Measurements from ENCODE around the gene DOCK1. TPM values are rescaled to one million over a fixed set of nuclear protein-coding genes. Genes with fewer than 3 reads are reported as not detected.
A peak's percentile ranks its signal among the peaks of the same experiment; 100 is the strongest.

DOCK1 gene
- total RNA-seq, 1 donor from 2014 or later: 108 TPM

DNA sequence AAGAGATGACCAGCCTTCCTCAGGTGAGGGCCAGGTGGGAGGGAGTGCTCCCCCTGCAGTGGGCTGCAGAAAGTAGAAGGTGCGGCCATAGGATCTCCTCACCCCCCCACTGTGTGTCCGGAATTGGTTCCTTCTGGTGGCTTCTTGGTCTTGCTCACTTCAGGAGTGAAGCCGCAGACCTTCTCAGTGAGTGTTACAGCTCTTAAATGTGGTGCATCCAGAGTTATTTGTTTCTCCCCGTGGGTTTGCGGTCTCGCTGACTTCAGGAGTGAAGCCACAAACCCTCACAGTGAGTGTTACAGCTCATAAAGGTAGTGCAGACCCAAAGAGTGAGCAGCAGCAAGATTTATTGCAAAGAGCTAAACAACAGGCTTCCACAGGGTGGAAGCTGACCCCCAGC is 553.6 kb downstream of the DOCK1 start:
- no peak for DNase-seq (ENCODE audit: low read depth)

DNA sequence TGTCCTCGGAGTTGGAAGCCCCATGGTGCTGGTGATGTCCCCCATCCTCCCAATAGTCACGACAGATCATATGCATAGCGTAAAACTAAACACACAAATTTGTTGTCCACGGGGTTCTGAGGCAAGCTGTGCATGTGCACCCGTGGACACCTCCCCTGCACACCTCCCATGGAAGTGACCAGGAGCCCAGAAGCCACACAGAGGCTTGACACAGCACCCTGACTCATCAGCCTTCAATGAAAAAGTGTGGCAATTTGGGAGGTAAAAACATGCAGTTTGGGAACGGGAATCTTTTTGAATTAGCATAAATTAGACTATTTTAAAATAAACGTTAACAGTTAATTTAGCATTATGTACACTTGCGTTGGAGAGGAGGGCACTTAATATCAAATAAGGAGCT is 554.7 kb downstream of the DOCK1 start:
- no peak for DNase-seq (ENCODE audit: low read depth)

DNA sequence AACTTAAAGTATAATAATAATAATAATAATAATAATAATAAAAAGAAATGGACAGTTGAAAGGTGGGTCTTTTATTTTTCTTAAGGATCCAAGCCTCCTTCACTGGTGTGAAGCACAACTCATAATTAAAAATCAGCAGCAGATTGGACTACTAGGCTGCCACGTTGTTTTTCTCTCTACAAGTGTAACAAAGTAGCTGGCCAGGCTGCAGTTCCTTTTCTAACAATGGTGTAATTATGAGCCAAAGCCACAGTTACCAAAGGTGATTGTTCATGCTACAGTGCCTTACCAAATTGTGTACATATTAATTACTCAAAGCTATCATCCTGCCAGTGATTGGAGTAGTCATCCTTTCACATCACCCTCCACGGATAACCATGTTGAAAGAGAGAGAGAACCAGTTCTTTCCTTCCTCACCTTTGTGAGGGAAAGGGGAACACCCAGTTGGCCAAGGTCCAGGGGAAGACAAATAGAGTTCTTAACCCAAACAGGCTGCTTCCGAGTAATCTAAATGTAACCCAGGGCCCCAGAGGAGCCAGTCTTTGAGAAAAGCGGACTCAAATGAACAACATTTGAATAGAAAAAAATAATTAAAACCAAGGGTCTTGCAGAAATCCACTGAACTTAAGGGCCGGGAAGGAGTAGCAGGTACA is 557.5 kb downstream of the DOCK1 start:
- peak; percentile 4 for DNase-seq (ENCODE audit: low read depth)

DNA sequence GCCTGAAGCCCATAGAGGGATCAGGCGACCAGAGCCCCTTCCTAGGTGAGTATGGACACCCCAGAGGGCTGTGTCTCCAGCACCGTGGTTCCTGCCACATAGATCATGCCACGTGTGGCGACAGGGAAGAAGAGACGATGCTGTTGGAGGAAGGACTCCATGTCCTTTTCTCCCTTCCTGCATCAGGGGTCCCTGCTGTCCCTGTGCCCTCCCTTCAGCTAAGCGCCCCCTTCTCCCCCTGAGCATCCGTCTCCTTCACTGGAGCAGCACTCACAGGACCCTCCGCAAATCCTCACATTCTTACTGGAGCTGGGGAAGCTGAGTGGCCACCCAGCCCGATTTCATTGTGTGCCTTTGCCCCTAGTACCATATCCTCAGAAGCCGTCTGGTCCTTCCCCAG is 558.3 kb downstream of the DOCK1 start:
- no peak for DNase-seq (ENCODE audit: low read depth)

DNA sequence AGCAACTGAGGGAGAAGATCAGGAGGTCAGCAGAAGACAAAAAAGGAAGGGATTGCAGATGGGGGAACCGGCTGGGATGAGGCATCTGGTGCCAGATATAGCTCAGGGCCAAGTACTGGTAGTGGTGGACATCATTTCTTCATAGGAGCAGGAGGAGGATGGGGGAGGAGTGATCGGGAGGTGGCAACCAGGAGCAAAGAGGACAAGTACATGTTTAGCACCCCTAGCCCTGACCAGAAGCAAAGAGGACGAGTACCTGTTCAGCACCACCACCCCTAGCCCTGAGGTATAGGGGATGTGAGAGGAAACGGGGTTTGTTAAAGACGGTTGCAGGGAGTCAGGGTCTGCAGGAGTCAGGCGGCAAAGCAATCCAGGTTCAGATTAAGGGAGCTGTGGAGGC is 559.3 kb downstream of the DOCK1 start:
- DNase-seq (ENCODE audit: low read depth): no peak

DNA sequence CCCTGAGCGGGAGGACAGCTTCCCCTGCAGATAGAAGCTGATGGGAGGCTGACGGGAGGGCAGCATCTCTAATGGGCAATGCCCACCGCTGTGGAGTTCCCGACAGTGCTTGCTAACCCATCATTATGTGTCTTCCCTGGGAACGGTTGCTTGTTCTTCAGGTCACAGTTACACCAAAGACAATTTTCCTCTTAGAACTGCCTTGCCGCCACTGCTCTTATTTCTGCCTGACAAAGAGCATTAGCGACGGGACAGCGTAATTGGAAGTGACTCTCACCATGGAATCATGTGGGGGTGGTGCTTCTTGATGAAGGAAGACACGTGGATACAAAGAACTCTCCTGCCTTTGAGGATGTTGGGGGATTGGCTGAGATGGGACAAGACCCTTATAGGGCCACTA is 562.6 kb downstream of the DOCK1 start:
- no peak for DNase-seq (ENCODE audit: low read depth)

DNA sequence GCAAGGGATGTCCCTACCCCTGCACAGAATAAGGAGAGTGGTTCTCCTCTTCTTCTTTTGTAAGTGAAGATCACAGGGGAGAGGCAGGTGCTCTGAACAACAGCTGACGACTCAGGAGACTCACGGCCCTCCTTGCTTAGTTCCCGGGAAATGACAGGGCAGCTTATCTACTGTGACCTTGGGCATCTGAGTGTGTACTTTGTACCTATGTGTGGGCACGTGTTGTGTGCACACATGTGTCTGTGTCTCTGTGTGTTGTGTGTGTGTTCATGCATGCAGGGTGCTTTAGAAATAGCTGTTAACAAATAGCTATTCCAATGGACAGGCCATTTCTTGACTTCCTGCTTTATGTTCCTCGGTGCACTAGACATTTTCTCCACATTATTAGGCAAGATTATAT is 563.4 kb downstream of the DOCK1 start:
- no peak for DNase-seq (ENCODE audit: low read depth)

DNA sequence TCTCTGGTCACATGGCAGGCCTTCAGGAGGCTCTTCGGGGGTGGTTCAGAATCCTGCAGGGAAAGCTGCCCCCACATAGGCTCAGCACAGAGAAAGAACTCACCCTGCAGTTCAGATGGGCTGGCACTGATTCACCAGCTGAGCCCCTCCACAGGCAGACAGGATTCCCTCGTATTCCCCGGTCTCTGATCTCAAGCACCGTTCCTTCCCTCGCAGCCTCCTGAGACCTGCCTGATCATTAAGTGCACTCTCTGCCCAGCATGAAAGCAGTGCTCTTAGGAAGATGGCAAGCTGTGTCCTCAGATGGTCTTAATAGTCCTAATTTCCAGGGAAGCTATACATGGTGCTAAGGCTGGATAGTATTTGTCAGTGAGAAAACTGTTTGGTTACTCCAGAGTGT is 565.7 kb downstream of the DOCK1 start:
- no peak for DNase-seq (ENCODE audit: low read depth)

DNA sequence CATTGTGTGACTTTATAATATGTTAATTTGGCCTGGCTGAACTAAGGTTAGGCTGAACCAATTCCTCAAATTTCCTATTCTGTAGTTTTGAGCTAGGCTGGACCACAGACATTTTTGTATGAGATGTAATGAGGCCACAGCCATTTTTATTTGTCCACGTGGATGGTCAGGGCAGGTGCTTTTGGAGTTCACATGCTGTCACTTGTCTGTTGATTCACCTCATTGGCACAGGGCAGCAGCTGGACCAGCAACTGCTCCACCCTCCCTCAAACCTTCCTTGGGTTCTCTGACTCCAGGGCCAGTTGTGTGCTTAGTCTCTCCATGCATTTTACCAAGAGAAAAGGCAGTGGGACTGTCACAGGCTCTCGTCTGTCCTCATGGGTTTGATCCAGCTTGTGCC is 567.7 kb downstream of the DOCK1 start:
- no peak for DNase-seq (ENCODE audit: low read depth)

DNA sequence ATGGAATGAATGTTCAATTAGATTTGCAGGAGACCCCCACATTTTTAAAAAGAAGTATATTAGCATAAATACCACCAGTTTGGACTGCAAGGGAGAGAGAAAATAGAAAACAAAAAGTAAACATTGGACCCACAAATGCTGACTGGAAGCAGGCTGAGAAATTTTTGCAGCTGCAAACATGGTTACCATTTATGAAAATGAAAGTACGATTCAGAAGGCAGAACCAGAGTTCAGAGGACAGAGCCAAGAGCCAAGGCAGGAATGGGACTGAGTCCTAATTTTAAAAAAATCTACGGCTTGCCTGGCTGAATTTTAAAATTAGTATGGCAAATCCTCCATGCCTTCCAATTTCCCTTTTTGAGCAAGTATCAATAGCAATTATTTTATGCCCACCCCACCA is 569.3 kb downstream of the DOCK1 start:
- DNase-seq (ENCODE audit: low read depth): no peak

DNA sequence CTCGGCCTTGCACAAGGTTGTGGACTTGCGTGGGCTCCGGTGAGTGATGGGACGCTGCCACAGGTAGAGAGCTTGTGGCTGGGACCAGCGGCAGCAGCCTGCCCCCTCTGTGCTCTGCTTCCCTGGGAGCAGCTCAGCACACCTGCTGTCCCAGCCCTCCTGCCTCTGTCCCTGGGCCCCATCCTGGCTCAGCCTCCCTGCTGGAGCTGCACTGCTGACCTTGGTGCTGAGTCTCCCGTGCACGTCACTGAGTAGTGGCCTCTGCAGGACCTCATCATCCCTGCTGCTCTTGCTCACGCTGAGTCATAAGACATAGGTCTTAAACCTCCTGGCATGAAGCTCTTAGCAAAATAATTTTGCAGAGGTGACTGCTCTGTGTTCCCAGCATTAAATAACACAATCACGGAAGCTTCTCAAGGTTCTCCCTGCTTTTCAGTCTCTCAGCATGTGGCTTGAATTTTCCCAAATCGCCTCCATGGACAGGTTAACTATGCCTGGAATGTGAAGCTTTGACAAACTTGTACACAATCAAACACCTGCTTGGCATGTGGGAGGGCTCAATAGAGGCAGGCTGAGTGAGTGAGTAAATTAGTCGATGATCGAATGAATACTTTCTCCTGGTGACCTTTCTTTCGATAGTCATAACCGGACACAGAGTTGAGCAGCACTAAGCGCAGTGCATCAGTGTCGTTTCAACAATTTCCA is 580.1 kb downstream of the DOCK1 start:
- DNase-seq (ENCODE audit: low read depth): peak; percentile 76

DNA sequence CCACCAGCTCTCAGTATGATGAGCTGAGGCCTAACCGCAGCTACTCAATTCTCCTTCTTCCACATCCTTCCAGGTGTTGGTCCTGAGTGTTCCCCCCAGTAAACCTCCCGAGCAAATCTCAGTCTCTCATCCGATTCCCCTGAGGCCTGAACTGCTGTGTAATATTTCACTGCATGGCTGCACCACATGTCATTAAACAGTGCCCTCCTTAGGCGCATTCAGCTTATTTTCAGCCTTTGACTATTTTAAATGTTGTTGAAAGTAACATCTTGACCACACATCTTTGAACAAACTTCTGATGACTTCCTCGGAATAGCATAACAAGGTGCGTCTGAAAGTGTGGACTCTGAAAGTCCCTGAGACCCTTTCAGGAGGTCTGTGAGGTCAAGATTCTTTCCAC is 581.1 kb downstream of the DOCK1 start:
- no peak for DNase-seq (ENCODE audit: low read depth)

DNA sequence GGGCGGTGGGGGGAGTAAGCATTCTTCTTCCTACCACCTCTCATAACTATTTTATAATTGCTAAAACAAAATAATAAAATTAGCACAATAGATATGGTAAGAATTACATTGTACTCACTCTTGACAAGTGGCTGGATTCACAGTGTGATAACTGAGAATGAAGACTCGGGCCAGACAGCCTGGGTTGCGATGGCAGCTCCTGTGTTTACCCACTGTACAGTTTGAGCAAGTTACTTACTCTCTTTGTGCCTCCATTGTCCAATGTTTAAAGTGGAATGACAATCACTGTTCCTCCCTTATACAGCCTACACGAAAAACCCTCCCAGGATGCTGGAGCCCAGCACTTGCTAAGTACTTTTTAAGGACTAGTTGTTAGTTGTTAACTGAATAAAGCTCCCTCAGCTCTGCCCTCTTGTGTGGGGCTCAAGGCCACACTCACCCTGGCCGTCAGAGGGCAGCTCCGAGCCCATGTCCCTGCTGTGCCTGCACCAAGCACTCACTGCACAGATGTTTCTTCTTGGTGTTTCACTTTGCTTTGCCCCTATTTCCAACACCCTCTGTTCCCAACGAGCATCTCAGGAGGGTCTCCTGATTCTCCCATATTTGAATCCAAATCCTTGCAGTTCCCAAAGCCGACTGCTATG is 587.5 kb downstream of the DOCK1 start:
- DNase-seq (ENCODE audit: low read depth): no peak

DNA sequence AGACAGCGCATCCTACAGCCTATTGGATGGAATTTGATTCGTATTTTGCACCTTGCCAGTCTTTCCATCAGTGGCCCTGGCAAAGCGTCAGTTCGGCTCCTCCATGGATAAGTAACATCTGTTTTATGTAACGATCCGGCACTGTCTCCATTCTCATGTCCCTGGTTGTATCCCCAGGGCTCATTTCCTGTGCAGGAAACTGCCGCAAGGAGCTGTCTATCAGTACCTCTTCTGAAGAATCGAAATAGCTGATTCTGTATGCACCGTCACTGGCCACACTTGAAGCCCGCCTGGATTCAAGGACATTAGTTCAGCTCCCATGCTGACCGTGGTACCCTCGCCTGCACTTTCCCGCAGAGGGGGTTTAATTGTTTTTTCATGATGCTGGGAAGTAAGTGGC is 590.8 kb downstream of the DOCK1 start:
- DNase-seq (ENCODE audit: low read depth): no peak

DNA sequence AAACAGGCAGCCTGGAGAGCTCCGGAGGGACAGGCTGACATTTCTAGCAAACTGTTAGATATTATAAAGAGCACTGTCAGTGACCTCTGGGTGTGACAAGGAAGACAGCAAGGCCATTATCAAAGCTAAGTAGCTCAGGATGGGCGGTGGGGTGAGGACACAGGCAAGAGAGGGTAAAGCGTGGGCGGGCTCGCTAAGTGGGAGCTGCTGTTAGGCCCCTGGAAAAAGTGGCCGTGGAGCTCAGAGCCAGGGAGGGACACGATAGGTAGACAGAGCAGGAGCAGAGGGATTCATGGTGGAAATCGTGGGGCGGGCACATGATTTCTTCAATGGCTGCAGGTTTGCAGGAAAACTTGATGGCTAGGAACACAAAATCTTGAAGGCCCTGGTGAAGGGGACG is 592.5 kb downstream of the DOCK1 start:
- no peak for DNase-seq (ENCODE audit: low read depth)

DNA sequence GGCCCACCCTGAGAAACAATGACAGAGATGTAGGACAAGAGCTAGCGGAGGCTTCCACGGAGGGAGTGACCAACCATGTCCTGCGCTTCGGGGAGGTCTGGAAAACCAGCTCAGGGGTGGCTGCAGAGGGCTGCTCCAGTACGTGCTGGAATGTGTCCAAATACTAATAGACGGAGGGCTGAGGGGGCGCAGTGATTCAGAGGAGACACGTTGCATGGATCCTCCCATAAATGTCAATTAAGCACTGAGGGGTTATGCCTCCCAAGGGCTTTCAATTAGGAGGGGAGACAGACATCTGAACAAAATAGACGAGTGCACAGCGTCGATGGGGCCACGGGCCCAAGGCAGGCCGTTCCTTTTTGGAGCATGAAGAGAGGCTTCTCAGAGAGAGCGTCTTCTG is 592.9 kb downstream of the DOCK1 start:
- no peak for DNase-seq (ENCODE audit: low read depth)

DNA sequence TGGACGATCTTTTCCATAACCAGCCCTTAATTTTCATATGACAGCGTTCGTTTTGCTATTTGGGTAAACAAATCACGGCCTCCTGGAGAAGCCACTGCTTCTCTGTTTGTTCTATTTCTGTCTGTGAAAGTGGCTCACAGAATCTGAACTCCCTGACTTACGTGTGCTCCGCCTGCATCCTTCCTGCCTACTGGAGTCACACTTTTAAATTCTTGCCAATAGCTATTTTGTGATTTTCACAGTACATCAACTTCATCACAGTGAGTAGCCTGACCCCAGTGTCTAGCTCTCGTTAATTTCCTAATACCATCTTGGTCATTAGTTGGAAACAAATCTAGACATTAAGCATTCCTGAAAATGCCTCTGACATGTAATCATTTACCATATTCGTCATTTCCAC is 594.9 kb downstream of the DOCK1 start:
- DNase-seq (ENCODE audit: low read depth): peak; percentile 15

Other genes starting within 250 kb of the DOCK1 start
- gene C10orf90, start 234.7 kb upstream of the DOCK1 start, total RNA-seq: not detected in 2 replicates